ENCODE results near the gene KCNS3. TPM values are rescaled to one million over a fixed set of nuclear protein-coding genes. Genes with fewer than 3 reads are reported as not detected.

KCNS3 gene
- total and polyA plus RNA-seq, 2 of the 4 experiments (the other 2 are of a cell fraction): 2.9 to 4.3 TPM

GRCh38 chr2:17965196-17965595 is 86.7 kb downstream of the KCNS3 start:
- POLR2A ChIA-PET (ENCODE audit: unreplicated experiment): no interaction called here
- dilution Hi-C loops (cut with HindIII; ENCODE audit: low sequenced_read_pairs, unreplicated experiment) (no loop called here), intact Hi-C loops (cut with micrococcal nuclease) (no loop called here), in situ Hi-C loops (cut with MboI; ENCODE audit: low sequenced_read_pairs) (no loop called here)
- DNase-seq (no peak), ATAC-seq (ENCODE audit: low read depth) (no peak)
- H2BK20ac ChIP-seq (ENCODE audit: low read depth, low read length): no peak overlapping the region
- H2BK120ac ChIP-seq (ENCODE audit: low read depth, low read length): no peak overlapping the region
- H4K5ac ChIP-seq (ENCODE audit: low read depth, low read length): no peak overlapping the region
- H2AK9ac ChIP-seq (replicated peaks; ENCODE audit: low read depth, low read length, poor library complexity): no peak overlapping the region
- no peak overlapping the region for H4K8ac ChIP-seq (ENCODE audit: low read depth in 2 of 2, low read length in 2 of 2)
- CTCF ChIA-PET: no interaction called here
- H3K18ac ChIP-seq (ENCODE audit: low read depth, low read length): no peak overlapping the region
- H3K9me1 ChIP-seq (ENCODE audit: insufficient read depth, low read length): peaks cover 9% of the 10 kb centered on the region; the same call in 1 of the 2 replicates
- TF ChIP-seq USF2 (IDR thresholded peaks at IDR 0.05; ENCODE audit: low read depth, low read length): no peak
- H3K4me1 ChIP-seq (ENCODE audit: control insufficient read depth, insufficient read depth, low read length): peaks cover 14% of the 10 kb centered on the region
- H3K27ac ChIP-seq (ENCODE audit: insufficient read depth, low read length): no peak overlapping the region
- no peak overlapping the region for H3K9ac ChIP-seq (ENCODE audit: low read depth, low read length)
- H3K4me3 ChIP-seq (ENCODE audit: insufficient read depth, low read depth, low read length): no peak overlapping the region
- BruUV-seq (replicated peaks): no TSS peak
- no peaks in the 10 kb centered on the region for H3K27me3 ChIP-seq (ENCODE audit: control insufficient read depth, insufficient read depth, low read length)
- no peaks in the 10 kb centered on the region for H3K36me3 ChIP-seq (ENCODE audit: control insufficient read depth, insufficient read depth, low read length)
- H3K9me3 ChIP-seq (ENCODE audit: control insufficient read depth, insufficient read depth, low read length): no peaks in the 10 kb centered on the region
- no peak overlapping the region for H2AFZ ChIP-seq (replicated peaks; ENCODE audit: low read length, poor library complexity)
- no peak overlapping the region for H2BK15ac ChIP-seq (ENCODE audit: low read depth, low read length)
- H2BK5ac ChIP-seq (ENCODE audit: low read depth, low read length, poor library complexity, severe bottlenecking): no peak overlapping the region
- no peak overlapping the region for H3K4me2 ChIP-seq (ENCODE audit: low read depth, low read length)
- no peak overlapping the region for H3K14ac ChIP-seq (replicated peaks; ENCODE audit: low read depth, low read length)
- no peak overlapping the region for H3K4ac ChIP-seq (ENCODE audit: low read depth, low read length)
- H3K79me1 ChIP-seq (ENCODE audit: low read depth in 1 of 2, low read length in 2 of 2): no peaks in the 10 kb centered on the region
- H2AK5ac ChIP-seq (ENCODE audit: low read depth, low read length): no peak overlapping the region
- 0% methylated on average over 1 of the region's 3 CpGs; no CpG with 5 or more reads in 1 of the 2 experiments for WGBS, 2 experiments (ENCODE audit: extremely low coverage in 2 of 2, insufficient read length in 1 of 2)
- no peak overlapping the region for H3K23ac ChIP-seq (ENCODE audit: low read depth, low read length)
- H3K56ac ChIP-seq (ENCODE audit: extremely low read depth, insufficient read depth, low read length): no peak overlapping the region
- H4K20me1 ChIP-seq (ENCODE audit: insufficient read depth, low read length): no peaks in the 10 kb centered on the region
- no peak overlapping the region for H4K91ac ChIP-seq (ENCODE audit: insufficient read depth, low read depth, low read length)

Measured in IMR-90 (cell line).